ENCODE data around the gene CCDC157.

DNA sequence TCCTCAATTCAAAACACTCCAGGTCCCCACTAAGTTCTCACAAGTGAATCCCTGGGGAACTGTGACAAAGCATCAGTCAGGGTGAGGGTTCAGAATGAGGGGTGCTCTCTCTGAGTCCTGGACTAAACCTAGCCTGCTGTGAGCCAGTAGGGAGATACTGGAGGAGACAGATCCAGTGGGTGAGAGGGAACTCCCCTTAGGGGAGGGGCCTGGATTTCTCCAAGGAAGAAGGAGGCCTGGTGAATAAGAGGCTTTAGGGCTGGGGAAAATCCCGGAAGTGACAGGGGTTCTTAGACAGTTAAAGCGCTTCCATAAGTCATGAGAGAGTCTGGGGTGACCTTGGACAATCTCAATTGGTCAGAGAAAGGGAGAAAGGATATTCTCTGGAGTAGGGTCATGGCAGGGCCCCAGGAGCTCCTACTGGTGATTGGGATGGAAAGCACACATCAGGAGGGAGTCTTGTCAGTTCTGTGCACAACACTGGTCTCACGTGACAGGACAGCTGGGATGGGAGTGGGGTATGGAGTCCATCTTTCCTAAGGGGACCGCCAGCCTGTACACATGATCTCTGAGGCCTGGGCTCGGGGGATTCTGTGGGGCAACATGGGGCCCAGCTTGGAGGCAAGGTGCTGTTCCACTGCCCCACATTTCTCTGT lies 31.6 kb upstream of the CCDC157 start:
- TF ChIP-seq, protein P1, sequence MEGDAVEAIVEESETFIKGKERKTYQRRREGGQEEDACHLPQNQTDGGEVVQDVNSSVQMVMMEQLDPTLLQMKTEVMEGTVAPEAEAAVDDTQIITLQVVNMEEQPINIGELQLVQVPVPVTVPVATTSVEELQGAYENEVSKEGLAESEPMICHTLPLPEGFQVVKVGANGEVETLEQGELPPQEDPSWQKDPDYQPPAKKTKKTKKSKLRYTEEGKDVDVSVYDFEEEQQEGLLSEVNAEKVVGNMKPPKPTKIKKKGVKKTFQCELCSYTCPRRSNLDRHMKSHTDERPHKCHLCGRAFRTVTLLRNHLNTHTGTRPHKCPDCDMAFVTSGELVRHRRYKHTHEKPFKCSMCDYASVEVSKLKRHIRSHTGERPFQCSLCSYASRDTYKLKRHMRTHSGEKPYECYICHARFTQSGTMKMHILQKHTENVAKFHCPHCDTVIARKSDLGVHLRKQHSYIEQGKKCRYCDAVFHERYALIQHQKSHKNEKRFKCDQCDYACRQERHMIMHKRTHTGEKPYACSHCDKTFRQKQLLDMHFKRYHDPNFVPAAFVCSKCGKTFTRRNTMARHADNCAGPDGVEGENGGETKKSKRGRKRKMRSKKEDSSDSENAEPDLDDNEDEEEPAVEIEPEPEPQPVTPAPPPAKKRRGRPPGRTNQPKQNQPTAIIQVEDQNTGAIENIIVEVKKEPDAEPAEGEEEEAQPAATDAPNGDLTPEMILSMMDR (IDR thresholded peaks at IDR 0.05) = no peak
- TF ChIP-seq ZFX (IDR thresholded peaks at IDR 0.05; ENCODE audit: borderline replicate concordance) = no peak
